GM12892 (cell line): ENCODE data around the gene DDX54.

Source experiments
- POLR2A ChIP-seq: IDR thresholded peaks from 2 replicates; pipeline ENCODE4 v1.6.1; 2011; ENCODE audit warnings: low read depth, low read length, control low read depth
- POLR2AphosphoS5 ChIP-seq: IDR thresholded peaks from 2 replicates; pipeline ENCODE4 v1.6.1; 2011; ENCODE audit warnings: low read depth, low read length, control low read depth
- TAF1 ChIP-seq: IDR thresholded peaks from 2 replicates; pipeline ENCODE4 v1.6.1; 2011; ENCODE audit warnings: low read depth, mild to moderate bottlenecking, control low read depth, low read length, borderline replicate concordance

DNA sequence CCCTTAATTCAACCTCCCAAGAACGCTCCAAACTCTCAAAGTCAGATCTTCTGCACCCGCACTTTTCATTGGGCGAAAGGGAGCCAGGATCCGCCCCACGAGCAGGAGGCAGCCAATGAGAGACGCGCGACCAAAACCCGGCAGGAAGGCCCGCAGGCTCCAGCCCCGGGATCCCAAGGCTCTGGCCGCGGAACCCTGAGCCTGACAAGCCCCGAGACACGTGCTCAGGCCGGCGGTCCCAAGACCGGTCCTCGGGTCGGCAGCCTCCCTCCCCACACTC is 438 bp downstream of the DDX54 start:
- TF ChIP-seq TAF1 (no peak), POLR2A (no peak), POLR2AphosphoS5 (no peak)
